Activated naive CD8-positive, alpha-beta T cell treated with anti-CD3 and anti-CD28 coated beads, Interleukin-2, amount 50 U/mL, for 24 hours (primary cell): ENCODE data around the gene OLFML2A.
"Not testable (repeated sequence)": the region's sequence is repeated elsewhere in the genome, so short reads cannot be mapped to it uniquely, and the experiment has no call there.

ENCODE experiments used
- ATAC-seq: fragments of 150-1000 bp; cut with Tn5 transposase; one replicate; pipeline ENCODE4 v1.10.0; 2021
- DNase-seq: peaks from one replicate; pipeline ENCODE4 v3.0.0; 2021
- H3K27ac Mint-ChIP-seq: one replicate; pipeline ENCODE4 v1.8.0; 2021; ENCODE audit warnings: mild to moderate bottlenecking, mixed read lengths
- H3K27me3 Mint-ChIP-seq: one replicate; pipeline ENCODE4 v1.8.0; 2021; ENCODE audit warnings: mixed read lengths
- H3K36me3 Mint-ChIP-seq: one replicate; pipeline ENCODE4 v1.8.0; 2021; ENCODE audit warnings: low read depth, mixed read lengths
- H3K4me1 Mint-ChIP-seq: one replicate; pipeline ENCODE4 v1.8.0; 2021; ENCODE audit warnings: mixed read lengths
- H3K4me3 Mint-ChIP-seq: one replicate; pipeline ENCODE4 v1.8.0; 2021; ENCODE audit warnings: mild to moderate bottlenecking, moderate library complexity, mixed read lengths
- H3K9me3 Mint-ChIP-seq: one replicate; pipeline ENCODE4 v1.8.0; 2021; ENCODE audit warnings: mixed read lengths

Gene OLFML2A

GRCh38 chr9:124831642-124832364 is 54.9 kb downstream of the OLFML2A start:
- H3K9me3 Mint-ChIP-seq = no peaks in the 10 kb centered on the region
- DNase-seq = no peak
- no peaks in the 10 kb centered on the region for H3K36me3 Mint-ChIP-seq
- no peaks in the 10 kb centered on the region for H3K4me1 Mint-ChIP-seq
- H3K4me3 Mint-ChIP-seq = no peak overlapping the region
- H3K27me3 Mint-ChIP-seq = no peaks in the 10 kb centered on the region
- H3K27ac Mint-ChIP-seq = no peak overlapping the region
- no peak for ATAC-seq

- H3K36me3 Mint-ChIP-seq = no peaks in the 10 kb centered on the region
- H3K4me3 Mint-ChIP-seq = no peak overlapping the region
- H3K9me3 Mint-ChIP-seq = no peaks in the 10 kb centered on the region
- ATAC-seq = peak; percentile 69
- DNase-seq = no peak
- H3K4me1 Mint-ChIP-seq = no peaks in the 10 kb centered on the region
- no peak overlapping the region for H3K27ac Mint-ChIP-seq
- H3K27me3 Mint-ChIP-seq = peaks cover 19% of the 10 kb centered on the region
Observed at GRCh38 chr9:124834591-124834990, 57.7 kb downstream of the OLFML2A start.

GRCh38 chr9:124835026-124835557 is 58.2 kb downstream of the OLFML2A start:
- H3K27ac Mint-ChIP-seq = no peak overlapping the region
- ATAC-seq (no peak), DNase-seq (no peak)

GRCh38 chr9:124838132-124838531 is 61.2 kb downstream of the OLFML2A start:
- not testable (repeated sequence) for ATAC-seq, H3K4me3 Mint-ChIP-seq, H3K4me1 Mint-ChIP-seq, H3K27ac Mint-ChIP-seq, H3K9me3 Mint-ChIP-seq, DNase-seq, H3K36me3 Mint-ChIP-seq
- H3K27me3 Mint-ChIP-seq = peaks cover 20% of the 10 kb centered on the region

More at GRCh38 chr9:124835026-124835557, 58.2 kb downstream of the OLFML2A start:
- H3K36me3 Mint-ChIP-seq = no peaks in the 10 kb centered on the region
- H3K4me3 Mint-ChIP-seq = no peak overlapping the region
- H3K9me3 Mint-ChIP-seq = no peaks in the 10 kb centered on the region
- H3K4me1 Mint-ChIP-seq = no peaks in the 10 kb centered on the region
- peaks cover 20% of the 10 kb centered on the region for H3K27me3 Mint-ChIP-seq

- not testable (repeated sequence) for H3K36me3 Mint-ChIP-seq, H3K4me1 Mint-ChIP-seq, H3K4me3 Mint-ChIP-seq, H3K27ac Mint-ChIP-seq, ATAC-seq, DNase-seq, H3K9me3 Mint-ChIP-seq
- peaks cover 20% of the 10 kb centered on the region for H3K27me3 Mint-ChIP-seq
Observed at GRCh38 chr9:124838567-124839275, 61.8 kb downstream of the OLFML2A start.

- no peak overlapping the region for H3K27ac Mint-ChIP-seq
- ATAC-seq (no peak), DNase-seq (peak; percentile 10)
- H3K27me3 Mint-ChIP-seq = peaks cover 23% of the 10 kb centered on the region
- no peaks in the 10 kb centered on the region for H3K36me3 Mint-ChIP-seq
- no peaks in the 10 kb centered on the region for H3K9me3 Mint-ChIP-seq
- H3K4me1 Mint-ChIP-seq = no peaks in the 10 kb centered on the region
- H3K4me3 Mint-ChIP-seq = no peak overlapping the region
Observed at GRCh38 chr9:124839612-124840299, 62.8 kb downstream of the OLFML2A start.

- H3K4me3 Mint-ChIP-seq = no peak overlapping the region
- H3K4me1 Mint-ChIP-seq = no peaks in the 10 kb centered on the region
- DNase-seq = no peak
- no peak overlapping the region for H3K27ac Mint-ChIP-seq
- no peaks in the 10 kb centered on the region for H3K9me3 Mint-ChIP-seq
- ATAC-seq = no peak
- peaks cover 23% of the 10 kb centered on the region for H3K27me3 Mint-ChIP-seq
- H3K36me3 Mint-ChIP-seq = no peaks in the 10 kb centered on the region
Observed at GRCh38 chr9:124840300-124840833, 63.4 kb downstream of the OLFML2A start.

GRCh38 chr9:124841075-124841821 is 64.3 kb downstream of the OLFML2A start:
- H3K4me1 Mint-ChIP-seq = no peaks in the 10 kb centered on the region
- H3K27ac Mint-ChIP-seq = no peak overlapping the region
- ATAC-seq (no peak), DNase-seq (no peak)
- H3K9me3 Mint-ChIP-seq = no peaks in the 10 kb centered on the region
- H3K36me3 Mint-ChIP-seq = no peaks in the 10 kb centered on the region
- peaks cover 23% of the 10 kb centered on the region for H3K27me3 Mint-ChIP-seq
- H3K4me3 Mint-ChIP-seq = no peak overlapping the region

GRCh38 chr9:124843456-124844034 is 66.6 kb downstream of the OLFML2A start:
- DNase-seq = no peak
- Mint-ChIP-seq H3K9me3 (no peaks in the 10 kb centered on the region), H3K4me1 (no peaks in the 10 kb centered on the region), H3K27ac (no peak overlapping the region), H3K36me3 (no peaks in the 10 kb centered on the region), H3K4me3 (no peak overlapping the region), H3K27me3 (peaks cover 15% of the 10 kb centered on the region)
- ATAC-seq = no peak

GRCh38 chr9:124844291-124844690 is 67.4 kb downstream of the OLFML2A start:
- ATAC-seq = no peak
- H3K27me3 Mint-ChIP-seq = peaks cover 14% of the 10 kb centered on the region
- H3K36me3 Mint-ChIP-seq = no peaks in the 10 kb centered on the region
- H3K9me3 Mint-ChIP-seq = no peaks in the 10 kb centered on the region
- H3K27ac Mint-ChIP-seq = no peak overlapping the region
- H3K4me1 Mint-ChIP-seq = no peaks in the 10 kb centered on the region
- DNase-seq = no peak
- no peak overlapping the region for H3K4me3 Mint-ChIP-seq

GRCh38 chr9:124846467-124846866 is 69.5 kb downstream of the OLFML2A start:
- not testable (repeated sequence) for H3K9me3 Mint-ChIP-seq, ATAC-seq, H3K36me3 Mint-ChIP-seq, H3K4me3 Mint-ChIP-seq, DNase-seq, H3K4me1 Mint-ChIP-seq, H3K27ac Mint-ChIP-seq
- H3K27me3 Mint-ChIP-seq = peaks cover 22% of the 10 kb centered on the region

- Mint-ChIP-seq H3K9me3 (no peaks in the 10 kb centered on the region), H3K27ac (no peak overlapping the region), H3K4me1 (no peaks in the 10 kb centered on the region), H3K27me3 (peaks cover 22% of the 10 kb centered on the region), H3K4me3 (no peak overlapping the region), H3K36me3 (no peaks in the 10 kb centered on the region)
- ATAC-seq (no peak), DNase-seq (no peak)
Observed at GRCh38 chr9:124846969-124847368, 70.0 kb downstream of the OLFML2A start.

- DNase-seq = no peak
- Mint-ChIP-seq H3K9me3 (no peaks in the 10 kb centered on the region), H3K27ac (no peak overlapping the region), H3K36me3 (no peaks in the 10 kb centered on the region), H3K4me1 (peaks cover 6% of the 10 kb centered on the region), H3K27me3 (peaks cover 18% of the 10 kb centered on the region), H3K4me3 (no peak overlapping the region)
- no peak for ATAC-seq
Observed at GRCh38 chr9:124849801-124850200, 72.9 kb downstream of the OLFML2A start.
